GM10266 (cell line): ENCODE data around the gene MYOZ1.

Experiments used
- DNase-seq: peaks from one replicate; pipeline ENCODE4 v3.0.0; 2012; ENCODE audit errors: extremely low spot score
- TF ChIP-seq, protein P1 (sequence below): IDR thresholded peaks from 2 replicates; pipeline ENCODE4 v1.5.1; 2012; ENCODE audit warnings: mild to moderate bottlenecking, low read depth; ENCODE audit not compliant: control insufficient read depth, insufficient read depth; ENCODE audit errors: missing control alignments

The MYOZ1 gene

GRCh38 chr10:73647875-73648651 is 6.8 kb upstream of the MYOZ1 start:
- TF ChIP-seq, protein P1, sequence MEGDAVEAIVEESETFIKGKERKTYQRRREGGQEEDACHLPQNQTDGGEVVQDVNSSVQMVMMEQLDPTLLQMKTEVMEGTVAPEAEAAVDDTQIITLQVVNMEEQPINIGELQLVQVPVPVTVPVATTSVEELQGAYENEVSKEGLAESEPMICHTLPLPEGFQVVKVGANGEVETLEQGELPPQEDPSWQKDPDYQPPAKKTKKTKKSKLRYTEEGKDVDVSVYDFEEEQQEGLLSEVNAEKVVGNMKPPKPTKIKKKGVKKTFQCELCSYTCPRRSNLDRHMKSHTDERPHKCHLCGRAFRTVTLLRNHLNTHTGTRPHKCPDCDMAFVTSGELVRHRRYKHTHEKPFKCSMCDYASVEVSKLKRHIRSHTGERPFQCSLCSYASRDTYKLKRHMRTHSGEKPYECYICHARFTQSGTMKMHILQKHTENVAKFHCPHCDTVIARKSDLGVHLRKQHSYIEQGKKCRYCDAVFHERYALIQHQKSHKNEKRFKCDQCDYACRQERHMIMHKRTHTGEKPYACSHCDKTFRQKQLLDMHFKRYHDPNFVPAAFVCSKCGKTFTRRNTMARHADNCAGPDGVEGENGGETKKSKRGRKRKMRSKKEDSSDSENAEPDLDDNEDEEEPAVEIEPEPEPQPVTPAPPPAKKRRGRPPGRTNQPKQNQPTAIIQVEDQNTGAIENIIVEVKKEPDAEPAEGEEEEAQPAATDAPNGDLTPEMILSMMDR: no peak
- DNase-seq: no peak

- TF ChIP-seq, protein P1: no peak
- peak; percentile 49 for DNase-seq
Measured at GRCh38 chr10:73647211-73647874, 6.1 kb upstream of the MYOZ1 start.

DNA sequence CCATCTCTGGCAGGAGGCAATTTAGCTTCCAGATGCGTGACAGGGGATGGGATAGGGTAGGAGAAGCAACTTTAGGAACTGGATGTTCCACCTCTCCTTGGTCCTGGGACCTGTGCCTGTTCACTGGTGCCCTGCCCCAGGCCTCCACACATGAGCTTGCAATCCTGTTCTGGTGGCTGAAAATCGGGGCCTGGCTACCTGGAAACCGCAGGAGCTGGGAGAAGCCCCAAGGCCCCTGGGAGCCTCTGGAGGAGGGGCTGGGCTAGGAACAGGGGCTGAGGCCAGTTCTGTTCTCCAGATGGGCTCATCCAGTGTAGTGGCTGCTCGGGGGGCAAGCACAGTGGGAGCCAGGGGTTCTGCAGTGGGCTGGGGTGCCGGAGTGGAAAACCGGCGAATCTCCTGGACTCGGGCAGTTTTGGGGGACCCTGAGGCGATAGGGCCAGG is 5.3 kb upstream of the MYOZ1 start:
- TF ChIP-seq, protein P1: no peak
- no peak for DNase-seq

GRCh38 chr10:73645251-73645650 is 4.0 kb upstream of the MYOZ1 start:
- TF ChIP-seq, protein P1: no peak
- no peak for DNase-seq

DNA sequence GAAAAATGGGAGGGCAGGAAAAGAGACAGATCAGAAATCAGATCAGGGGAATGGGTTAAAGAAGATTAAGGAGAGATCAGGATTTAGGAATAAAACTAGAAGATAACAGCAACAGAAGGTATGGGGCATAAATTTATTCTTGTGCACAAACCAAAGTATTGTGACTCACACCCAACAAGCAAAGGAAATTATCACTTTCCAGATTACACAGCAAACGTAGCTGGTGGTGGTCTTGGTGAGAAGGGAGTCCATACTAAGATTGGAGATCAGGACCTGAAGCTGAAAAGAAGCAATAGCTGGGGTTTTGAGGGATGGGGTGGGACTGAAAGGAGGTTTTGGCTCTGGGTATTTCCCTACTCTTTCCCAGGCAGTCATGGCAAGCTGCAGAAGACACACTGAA is 3.5 kb upstream of the MYOZ1 start:
- TF ChIP-seq, protein P1: no peak
- no peak for DNase-seq

- DNase-seq: peak; percentile 70
- TF ChIP-seq, protein P1: peak; percentile 82
Measured at GRCh38 chr10:73644015-73644743, 2.9 kb upstream of the MYOZ1 start.

- TF ChIP-seq, protein P1: no peak
- DNase-seq: no peak
Measured at GRCh38 chr10:73643362-73643761, 2.1 kb upstream of the MYOZ1 start.
